Esophagus (tissue), 2 donors: ENCODE data around the gene WIPF2. TPM values are rescaled to one million over a fixed set of nuclear protein-coding genes. Genes with fewer than 3 reads are reported as not detected.

Source experiments
- H3K27ac ChIP-seq, 2 donors: one replicate each; pipeline ENCODE4 v1.5.1; 2013; ENCODE audit warnings: low read depth in 2 of 2, mild to moderate bottlenecking in 2 of 2, inconsistent platforms in 1 of 2, low read length in 1 of 2, moderate library complexity in 1 of 2
- H3K27me3 ChIP-seq, 2 donors: one replicate each; pipeline ENCODE4 v1.6.1; 2013; ENCODE audit warnings: low read length in 2 of 2, control low read depth in 1 of 2, mild to moderate bottlenecking in 1 of 2; ENCODE audit not compliant: insufficient read depth in 2 of 2, control insufficient read depth in 1 of 2
- H3K36me3 ChIP-seq, 2 donors: one replicate each; pipeline ENCODE4 v1.6.1; 2013; ENCODE audit warnings: low read length in 1 of 2; ENCODE audit not compliant: control insufficient read depth in 2 of 2, insufficient read depth in 2 of 2
- H3K4me1 ChIP-seq, 2 donors: one replicate each; pipeline ENCODE4 v1.6.1; 2013; ENCODE audit warnings: low read length in 1 of 2; ENCODE audit not compliant: control insufficient read depth in 2 of 2, insufficient read depth in 2 of 2
- H3K4me3 ChIP-seq, 2 donors: one replicate each; pipeline ENCODE4 v1.5.1; 2013; ENCODE audit warnings: low read length in 2 of 2, mild to moderate bottlenecking in 2 of 2, low read depth in 1 of 2, moderate library complexity in 1 of 2
- H3K9me3 ChIP-seq, 2 donors: one replicate each; pipeline ENCODE4 v1.6.1; 2013; ENCODE audit warnings: mild to moderate bottlenecking in 2 of 2, low read depth in 1 of 2, low read length in 1 of 2, moderate library complexity in 1 of 2; ENCODE audit not compliant: control insufficient read depth in 2 of 2, insufficient read depth in 1 of 2
- WGBS, 2 donors: extraction: QIAGEN DNeasy Blood & Tissue Kit; methylation state at CpG; one replicate each; pipeline ENCODE4 v1.1.7; 2013; 5-methylcytosine and 5-hydroxymethylcytosine counted together
- polyA plus RNA-seq, 2 donors: library from polyadenylated mRNA; stranded (reverse); fragments of 200-250 nt; gene quantifications; one replicate each; pipeline ENCODE4 v1.2.3, GENCODE V29; 2013
- donor health status: healthy with polysubstance abuse.
- donor health status: Bipolar disorder and iron deficiency.

WIPF2 gene, protein sequence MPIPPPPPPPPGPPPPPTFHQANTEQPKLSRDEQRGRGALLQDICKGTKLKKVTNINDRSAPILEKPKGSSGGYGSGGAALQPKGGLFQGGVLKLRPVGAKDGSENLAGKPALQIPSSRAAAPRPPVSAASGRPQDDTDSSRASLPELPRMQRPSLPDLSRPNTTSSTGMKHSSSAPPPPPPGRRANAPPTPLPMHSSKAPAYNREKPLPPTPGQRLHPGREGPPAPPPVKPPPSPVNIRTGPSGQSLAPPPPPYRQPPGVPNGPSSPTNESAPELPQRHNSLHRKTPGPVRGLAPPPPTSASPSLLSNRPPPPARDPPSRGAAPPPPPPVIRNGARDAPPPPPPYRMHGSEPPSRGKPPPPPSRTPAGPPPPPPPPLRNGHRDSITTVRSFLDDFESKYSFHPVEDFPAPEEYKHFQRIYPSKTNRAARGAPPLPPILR
- 10 to 100 TPM in 1 of 2 donors, 1 to 10 TPM in 1; 9.1 to 15.3 TPM for polyA plus RNA-seq

DNA sequence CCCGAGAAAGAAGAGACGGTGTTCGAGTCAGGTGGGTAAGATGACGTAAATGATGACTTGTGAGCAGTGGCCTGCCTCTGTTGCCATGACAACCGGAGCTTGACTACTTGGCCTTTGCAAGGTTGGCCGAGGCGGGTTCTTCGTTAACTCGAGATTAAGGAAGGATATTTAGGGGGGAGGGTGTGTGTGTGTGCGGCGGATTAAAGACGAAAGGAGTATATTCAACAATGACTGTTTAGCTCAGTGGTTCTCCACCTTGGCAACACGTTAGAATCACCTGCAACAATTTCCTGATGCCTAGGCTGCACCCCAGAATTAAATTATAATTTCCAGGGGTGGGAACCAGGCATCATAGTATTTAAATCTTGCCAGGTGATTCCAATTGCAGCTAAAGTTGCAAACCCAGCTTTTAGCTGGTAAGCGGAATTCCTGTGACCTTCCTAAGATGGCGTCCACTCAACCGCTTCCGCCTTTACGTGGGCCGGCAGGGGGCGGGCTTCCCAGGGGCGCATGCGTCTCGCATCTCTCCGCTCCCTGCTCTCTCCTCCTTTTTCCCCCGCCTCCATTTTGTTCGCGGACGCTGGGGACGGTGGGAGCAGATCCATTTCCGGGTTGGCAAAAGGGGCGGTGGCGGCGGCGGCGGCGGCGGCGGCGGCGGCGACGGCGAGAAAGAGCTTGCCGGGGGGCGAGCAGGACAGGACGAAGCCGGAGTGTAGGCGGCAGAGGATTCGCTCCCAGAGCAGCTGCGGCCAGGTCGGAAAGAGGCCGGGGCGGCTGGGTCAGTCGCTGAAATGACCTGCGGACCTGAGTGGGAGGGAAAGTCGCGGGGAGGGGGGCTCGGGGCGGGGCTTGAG, at the start of gene WIPF2:
WIPF2 (plus strand) TSS at position 565 of the 854 bp plus-strand sequence. CDS start 37,156 bp downstream, outside the sequence.
- no peaks in the 10 kb centered on the region for H3K9me3 ChIP-seq
- no peaks in the 10 kb centered on the region for H3K36me3 ChIP-seq
- H3K4me3 ChIP-seq: peak within 1 kb of the TSS; percentile 74 to 94
- 2% methylated on average over 57 to 59 of the region's 59 CpGs for WGBS, 2 donors
- no peaks in the 10 kb centered on the region for H3K27me3 ChIP-seq
- peaks cover 0 to 4% of the 10 kb centered on the region in 2 donors for H3K4me1 ChIP-seq
- H3K27ac ChIP-seq: peak within 1 kb of the TSS; percentile 95 to 98

DNA sequence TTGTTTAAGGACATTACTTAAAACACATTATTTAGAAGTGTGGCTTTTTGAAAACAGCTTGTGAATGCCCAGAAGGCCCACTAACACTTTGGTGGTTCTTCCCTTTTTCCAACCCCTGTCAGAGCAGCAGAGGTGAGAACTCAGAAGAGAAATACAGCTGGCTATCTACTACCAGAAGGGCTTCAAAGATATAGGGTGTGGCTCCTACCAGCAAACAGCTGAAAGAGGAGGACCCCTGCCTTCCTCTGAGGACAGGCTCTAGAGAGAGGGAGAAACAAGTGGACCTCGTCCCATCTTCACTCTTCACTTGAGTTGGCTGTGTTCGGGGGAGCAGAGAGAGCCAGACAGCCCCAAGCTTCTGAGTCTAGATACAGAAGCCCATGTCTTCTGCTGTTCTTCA, 48.8 kb upstream of the WIPF2 start:
- Histone ChIP-seq H3K9me3 (no peaks in the 10 kb centered on the region), H3K27ac (no peak overlapping the region), H3K4me3 (no peak overlapping the region), H3K36me3 (peaks cover 16 to 21% of the 10 kb centered on the region in 2 donors), H3K4me1 (no peaks in the 10 kb centered on the region), H3K27me3 (no peaks in the 10 kb centered on the region)
- WGBS, 2 donors: 84 to 94% methylated on average over 2 of the region's 2 CpGs

DNA sequence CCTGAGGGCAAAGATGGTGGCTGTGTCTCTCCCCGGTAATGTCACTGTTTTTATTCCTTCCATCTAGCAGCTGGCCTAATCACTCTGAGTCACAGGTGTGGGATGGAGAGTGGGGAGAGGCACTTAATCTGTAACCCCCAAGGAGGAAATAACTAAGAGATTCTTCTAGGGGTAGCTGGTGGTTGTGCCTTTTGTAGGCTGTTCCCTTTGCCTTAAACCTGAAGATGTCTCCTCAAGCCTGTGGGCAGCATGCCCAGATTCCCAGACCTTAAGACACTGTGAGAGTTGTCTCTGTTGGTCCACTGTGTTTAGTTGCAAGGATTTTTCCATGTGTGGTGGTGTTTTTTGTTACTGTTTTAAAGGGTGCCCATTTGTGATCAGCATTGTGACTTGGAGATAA, 47.4 kb upstream of the WIPF2 start:
- Histone ChIP-seq H3K4me3 (no peak overlapping the region), H3K9me3 (no peaks in the 10 kb centered on the region), H3K4me1 (peaks cover 0 to 3% of the 10 kb centered on the region in 2 donors), H3K36me3 (peaks cover 18 to 21% of the 10 kb centered on the region in 2 donors), H3K27me3 (no peaks in the 10 kb centered on the region), H3K27ac (no peak overlapping the region)
- 70 to 81% methylated on average over 1 of the region's 1 CpG for WGBS, 2 donors

DNA sequence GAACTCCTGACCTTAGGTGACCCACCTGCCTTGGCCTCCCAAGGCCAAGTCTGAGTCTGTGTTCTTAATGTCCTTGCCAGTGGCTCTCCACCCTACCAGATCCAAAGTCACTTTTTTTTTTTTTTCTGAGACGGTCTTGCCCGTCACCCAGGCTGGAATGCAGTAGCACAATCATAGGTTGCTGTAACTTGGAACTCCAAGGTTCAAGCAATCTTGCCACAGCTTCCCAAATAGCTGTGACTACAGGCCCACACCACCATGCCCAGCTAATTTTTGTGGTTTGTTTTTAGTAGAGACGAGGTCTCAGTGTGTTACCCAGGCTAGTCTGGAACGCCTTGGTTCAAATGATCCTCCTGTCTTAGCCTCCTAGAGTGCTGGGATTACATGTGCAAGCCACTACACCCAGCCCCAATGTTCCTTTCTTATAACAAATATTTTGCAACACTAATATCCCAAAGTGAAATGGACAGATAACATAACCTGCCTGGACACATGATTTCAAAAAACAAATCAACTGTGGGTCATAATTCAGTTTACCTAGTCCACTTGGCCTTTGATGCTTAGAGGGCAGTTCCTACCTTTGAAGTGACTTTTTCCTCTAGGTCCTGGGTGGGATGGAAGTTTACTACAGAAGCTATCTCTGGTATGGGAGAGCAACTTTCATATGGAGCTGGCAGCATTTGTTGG, 45.9 kb upstream of the WIPF2 start:
- Histone ChIP-seq H3K9me3 (no peaks in the 10 kb centered on the region), H3K4me1 (peaks cover 0 to 4% of the 10 kb centered on the region in 2 donors), H3K4me3 (no peak overlapping the region), H3K27me3 (no peaks in the 10 kb centered on the region), H3K27ac (no peak overlapping the region), H3K36me3 (peaks cover 9 to 14% of the 10 kb centered on the region in 2 donors)
- WGBS, 2 donors: 89 to 92% methylated on average over 4 of the region's 4 CpGs

DNA sequence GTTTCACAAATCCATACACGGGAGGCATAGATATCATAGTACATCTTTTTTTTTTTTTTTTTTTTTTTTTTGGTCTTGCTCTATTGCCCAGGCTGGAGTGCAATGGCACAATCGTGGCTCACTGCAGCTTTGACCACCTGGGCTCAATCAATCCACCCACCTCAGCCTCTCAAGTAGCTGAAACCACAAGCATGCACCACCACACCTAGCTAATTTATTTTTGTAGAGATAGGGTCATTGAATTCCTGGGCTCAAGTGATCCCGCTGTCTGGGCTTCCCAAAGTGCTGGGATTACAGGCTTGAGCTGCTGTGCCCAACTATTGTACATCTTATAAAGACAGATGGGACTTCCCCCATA, 45.3 kb upstream of the WIPF2 start:
- H3K4me3 ChIP-seq: no peak overlapping the region
- no peaks in the 10 kb centered on the region for H3K9me3 ChIP-seq
- WGBS, 2 donors: 65 to 77% methylated on average over 3 of the region's 3 CpGs
- H3K4me1 ChIP-seq: peaks cover 0 to 4% of the 10 kb centered on the region in 2 donors
- peaks cover 9 to 14% of the 10 kb centered on the region in 2 donors for H3K36me3 ChIP-seq
- H3K27me3 ChIP-seq: no peaks in the 10 kb centered on the region
- no peak overlapping the region for H3K27ac ChIP-seq

DNA sequence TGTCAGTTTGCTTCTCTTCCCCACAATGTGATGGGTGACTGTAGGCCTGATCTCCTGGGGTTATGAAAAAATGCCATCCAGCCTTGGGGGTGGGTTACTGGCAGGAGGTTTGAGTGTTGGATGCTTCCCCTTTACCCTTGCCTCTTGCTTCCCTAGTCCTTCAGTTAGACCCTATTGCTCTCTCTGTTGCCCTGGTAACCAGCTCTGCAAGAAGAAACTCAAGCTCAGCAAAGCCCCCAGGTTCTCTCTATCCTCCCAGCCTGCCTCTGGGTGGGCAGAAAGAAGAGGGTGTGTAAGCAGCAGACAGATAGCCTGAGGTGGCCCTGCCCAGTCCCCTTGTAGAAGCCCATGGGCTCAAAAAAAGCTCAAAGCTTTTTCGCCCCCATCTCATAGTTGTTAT, 44.6 kb upstream of the WIPF2 start:
- 97 to 100% methylated on average over 1 of the region's 1 CpG for WGBS, 2 donors
- Histone ChIP-seq H3K27me3 (no peaks in the 10 kb centered on the region), H3K4me1 (peaks cover 0 to 4% of the 10 kb centered on the region in 2 donors), H3K36me3 (peaks cover 9 to 14% of the 10 kb centered on the region in 2 donors), H3K9me3 (no peaks in the 10 kb centered on the region), H3K27ac (no peak overlapping the region), H3K4me3 (no peak overlapping the region)

DNA sequence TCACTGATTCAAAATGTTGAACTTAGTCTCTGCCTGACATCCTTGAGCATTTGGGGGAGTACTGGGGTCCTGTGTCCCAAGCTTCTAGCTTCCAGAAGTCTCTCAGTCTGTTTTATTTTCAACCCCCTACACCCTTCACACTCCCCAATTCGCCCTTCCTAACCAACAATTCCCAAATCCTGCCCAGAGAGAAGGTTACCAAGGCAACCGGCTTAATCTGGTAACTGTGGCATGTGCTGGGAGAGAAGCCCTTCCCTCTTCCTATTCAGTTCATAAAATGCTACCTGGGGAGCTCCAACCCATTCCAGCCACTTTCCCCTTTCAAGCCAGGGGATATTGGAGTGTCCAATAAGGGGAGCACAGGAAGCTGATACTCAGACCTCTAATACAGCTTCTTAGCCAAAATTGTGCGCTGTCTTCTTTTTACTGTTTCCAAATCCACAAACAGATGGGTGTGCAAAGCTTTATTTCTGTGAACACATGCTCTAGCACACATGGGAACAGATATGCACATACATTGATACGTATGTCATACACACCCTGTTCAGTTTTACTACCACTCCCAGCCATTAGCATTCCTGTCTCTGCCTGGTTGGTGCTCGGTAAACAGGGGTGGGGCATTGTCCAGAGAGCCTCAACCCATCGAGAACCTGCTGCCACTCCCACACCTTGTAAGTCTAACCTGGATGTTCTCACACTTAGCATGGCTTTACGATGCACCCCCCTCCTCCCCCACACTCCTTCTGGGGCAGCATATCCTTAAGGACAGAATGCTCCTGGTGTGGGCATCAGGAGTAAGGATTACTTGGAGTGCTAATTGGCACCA, 43.0 kb upstream of the WIPF2 start:
- WGBS, 2 donors: 64 to 69% methylated on average over 7 of the region's 7 CpGs
- no peaks in the 10 kb centered on the region for H3K9me3 ChIP-seq
- H3K27me3 ChIP-seq: no peaks in the 10 kb centered on the region
- peaks cover 0 to 4% of the 10 kb centered on the region in 2 donors for H3K4me1 ChIP-seq
- peak overlapping the region; percentile 97 to 98 for H3K27ac ChIP-seq
- H3K4me3 ChIP-seq: no peak overlapping the region
- peaks cover 3 to 4% of the 10 kb centered on the region in 2 donors for H3K36me3 ChIP-seq

DNA sequence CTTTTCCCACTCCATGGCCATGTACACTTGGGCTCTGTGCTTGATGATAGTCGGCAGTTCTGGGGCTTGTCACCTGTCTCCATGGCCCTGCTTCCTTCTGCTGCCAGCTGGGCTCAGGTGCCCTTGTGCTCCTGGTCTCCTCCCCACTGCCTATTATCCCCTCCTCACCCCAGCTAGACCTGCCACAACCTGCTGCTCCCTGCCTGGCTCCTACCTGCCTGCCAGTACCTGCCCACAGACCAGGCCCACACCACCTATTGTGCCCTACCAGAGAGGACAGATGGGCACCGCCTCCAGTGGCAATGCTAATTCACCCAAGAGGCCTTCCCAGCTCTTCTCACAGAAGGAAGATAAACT, 42.4 kb upstream of the WIPF2 start:
- Histone ChIP-seq H3K4me3 (peak overlapping the region; percentile 80 to 85), H3K36me3 (peaks cover 1 to 2% of the 10 kb centered on the region in 2 donors), H3K9me3 (no peaks in the 10 kb centered on the region), H3K27ac (peak overlapping the region; percentile 97 to 98), H3K27me3 (no peaks in the 10 kb centered on the region), H3K4me1 (peaks cover 3 to 6% of the 10 kb centered on the region in 2 donors)
- 50 to 60% methylated on average over 2 of the region's 2 CpGs for WGBS, 2 donors
